Glomerular visceral epithelial cell (primary cell): ENCODE measurements around the gene AIFM1.

ENCODE experiments used
- DNase-seq: peaks from one replicate; pipeline ENCODE4 v3.0.0-alpha.2; 2016; ENCODE audit errors: extremely low spot score

Gene AIFM1

DNA sequence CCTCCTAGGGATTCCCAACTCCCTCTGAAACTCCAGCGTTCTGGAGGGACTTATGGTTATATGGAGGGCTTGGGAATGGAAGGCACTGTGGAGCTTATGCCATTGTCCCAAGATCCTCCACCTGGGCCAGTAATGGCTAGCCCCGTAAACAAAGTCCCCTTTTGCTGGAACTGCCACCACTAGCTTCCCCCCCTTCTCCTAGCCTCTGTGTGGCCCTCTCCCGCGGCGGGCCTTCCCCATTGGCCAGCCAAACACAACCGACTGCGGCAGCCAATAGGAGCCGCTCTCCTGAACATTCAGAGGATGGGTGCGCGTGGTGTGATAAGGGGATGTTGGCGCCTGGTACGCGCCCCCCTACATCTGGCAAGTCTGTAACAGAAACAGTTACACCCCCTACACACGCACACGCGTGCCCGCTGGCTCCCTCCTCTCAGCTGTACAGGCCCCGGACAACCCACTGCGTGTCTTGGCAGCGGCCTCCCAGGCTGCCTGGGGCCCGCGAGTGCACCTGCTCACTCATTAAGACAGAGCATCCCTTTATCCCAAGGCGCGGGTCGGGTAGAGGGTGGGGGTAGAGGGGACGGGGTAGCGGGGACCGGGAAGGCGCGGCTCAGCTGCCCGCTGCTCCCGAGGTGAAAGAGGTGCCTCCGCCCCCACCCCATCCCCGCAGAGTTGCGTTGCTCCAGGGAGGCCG lies 5.3 kb upstream of the AIFM1 start:
- DNase-seq, result no peak

DNA sequence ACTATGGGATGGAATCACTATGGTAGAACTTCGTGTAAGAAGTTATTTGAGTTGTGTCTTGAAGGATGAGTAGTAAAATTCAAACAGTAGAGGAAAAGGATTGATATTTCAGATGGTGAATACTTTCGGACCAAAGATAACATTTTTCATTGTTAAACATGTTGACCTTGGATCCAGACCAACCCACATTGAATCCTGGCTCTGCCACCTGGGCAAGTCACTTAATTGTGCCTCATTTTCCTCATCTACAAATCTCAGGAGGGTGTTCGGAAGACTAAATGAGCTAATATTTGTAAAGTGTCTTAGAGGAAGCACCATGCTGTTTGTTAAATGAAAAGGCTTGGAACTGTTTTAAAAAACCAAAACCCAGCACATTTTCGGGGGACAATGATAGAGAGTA lies 1.4 kb upstream of the AIFM1 start:
- no peak for DNase-seq

DNA sequence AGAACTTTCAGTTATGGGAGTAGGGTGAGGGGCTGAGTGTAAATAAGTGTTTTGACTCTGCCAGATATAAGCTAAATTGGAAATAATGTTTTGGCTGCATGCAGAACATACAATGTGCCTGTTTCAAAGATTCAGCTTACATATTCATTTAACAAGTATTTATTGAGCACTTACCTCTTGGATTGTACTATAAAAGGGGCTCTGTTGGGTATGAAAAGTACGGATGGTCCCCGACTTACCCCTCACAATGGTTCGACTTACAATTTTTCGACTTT lies 799 bp upstream of the AIFM1 start:
- DNase-seq, result no peak

DNA sequence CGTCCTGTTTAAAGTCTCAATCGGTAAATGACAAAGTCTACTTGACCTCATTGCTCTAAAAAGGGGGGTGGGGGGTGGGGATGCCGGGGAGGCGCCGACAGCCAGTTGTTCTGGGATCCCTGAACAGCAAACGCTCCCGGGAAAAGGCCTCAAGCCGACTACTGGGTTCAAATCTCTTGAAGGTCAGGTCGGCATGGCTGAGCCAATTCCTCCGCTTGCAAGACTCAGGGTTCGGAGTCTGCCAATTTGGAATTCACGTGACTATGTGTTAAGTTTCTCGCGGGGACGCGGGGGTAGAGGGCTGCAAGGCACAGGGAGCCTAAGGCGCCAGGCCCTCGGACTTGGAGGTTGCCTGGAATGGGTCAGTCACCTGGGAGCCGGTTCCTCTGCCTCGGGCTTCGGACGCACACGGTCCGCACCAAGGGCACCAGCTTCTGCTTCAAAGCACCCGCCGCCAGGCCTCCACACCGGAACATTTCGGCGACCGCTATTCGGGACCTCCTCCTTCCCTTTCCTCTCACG lies 399 bp downstream of the AIFM1 start:
- DNase-seq, result no peak

DNA sequence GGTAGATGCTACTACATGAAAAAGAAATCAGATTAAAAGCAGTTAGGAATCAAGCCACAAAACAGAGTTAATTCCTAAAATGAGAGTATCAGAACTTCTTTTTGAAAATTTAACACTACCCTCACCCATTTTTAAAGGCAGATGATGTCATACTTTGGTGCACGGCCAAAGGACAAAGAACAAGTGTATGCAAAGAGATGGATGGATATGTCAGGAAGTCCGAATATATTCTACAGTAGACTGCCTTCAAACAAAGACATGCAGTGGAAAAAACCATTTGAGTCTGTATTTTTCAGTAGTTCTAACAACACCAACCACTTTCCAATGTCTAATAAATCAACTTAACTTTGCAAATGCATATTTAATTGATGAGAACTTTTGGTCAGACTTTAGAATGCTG lies 2.2 kb downstream of the AIFM1 start:
- no peak for DNase-seq

DNA sequence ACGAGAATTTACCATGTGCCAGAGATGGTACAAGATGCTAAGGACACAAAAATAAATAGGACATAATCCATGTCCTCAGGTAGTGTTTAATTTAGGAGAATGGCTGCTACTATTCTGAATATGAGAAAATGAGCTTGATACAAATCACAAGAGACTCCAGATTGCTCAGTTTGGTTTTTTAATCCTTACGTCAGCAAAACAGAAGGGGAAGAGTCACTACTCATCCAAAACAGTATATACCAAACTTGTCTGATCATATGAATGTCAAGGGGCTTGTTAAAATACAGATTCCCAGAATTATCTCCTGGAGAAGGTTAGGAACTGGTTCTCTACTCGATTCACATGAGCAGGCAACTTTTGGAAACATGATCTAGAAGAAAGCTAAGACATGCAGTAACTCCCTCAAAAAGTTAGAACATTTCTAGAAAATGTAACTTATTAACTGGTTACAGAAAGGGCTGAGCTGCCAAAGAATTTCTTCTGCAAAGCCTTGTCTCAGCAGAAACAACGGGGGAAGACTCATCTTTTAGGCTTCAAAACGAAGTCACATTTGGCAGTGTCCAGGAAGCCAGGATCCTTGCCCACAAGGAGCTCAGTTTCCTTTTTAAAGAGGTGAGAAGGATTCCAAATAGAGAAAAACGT lies 3.4 kb downstream of the AIFM1 start:
- no peak for DNase-seq

DNA sequence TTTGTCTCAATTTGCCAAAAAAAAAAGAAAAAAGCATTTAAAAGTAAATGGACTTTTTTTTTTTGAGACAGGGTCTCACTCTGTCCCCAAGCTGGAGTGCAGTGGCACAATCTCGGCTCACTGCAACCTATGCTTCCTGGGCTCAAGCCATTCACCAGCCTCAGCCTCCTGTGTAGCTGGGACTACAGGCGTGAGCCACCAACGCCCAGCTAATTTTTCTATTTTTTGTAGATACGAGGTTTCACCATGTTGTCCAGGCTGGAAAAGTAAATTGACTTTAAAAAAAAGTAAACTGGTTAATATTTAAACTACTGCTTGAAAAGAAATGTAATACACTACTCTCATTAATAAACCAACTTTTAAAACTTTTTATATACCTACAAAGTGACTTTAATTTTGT lies 5.9 kb downstream of the AIFM1 start:
- DNase-seq, result no peak

DNA sequence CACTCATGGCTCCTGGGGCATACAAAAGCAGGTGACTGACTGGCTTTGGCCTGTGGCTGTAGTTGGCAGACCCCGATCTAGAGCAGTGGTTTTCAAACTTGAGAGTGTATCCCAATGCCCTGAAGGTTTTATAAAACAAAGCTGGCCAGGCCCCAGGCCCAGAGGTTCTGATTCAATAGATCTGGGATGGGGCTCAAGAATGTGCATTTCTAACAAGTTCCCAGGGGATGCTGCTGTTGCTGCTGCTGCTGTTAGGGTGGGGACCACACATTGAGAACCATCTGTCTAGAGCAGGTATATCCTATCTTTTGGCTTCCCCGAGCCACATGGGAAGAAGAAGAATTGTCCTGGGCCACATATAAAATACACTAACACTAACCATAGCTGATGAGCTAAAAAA lies 7.3 kb downstream of the AIFM1 start:
- DNase-seq, result no peak

DNA sequence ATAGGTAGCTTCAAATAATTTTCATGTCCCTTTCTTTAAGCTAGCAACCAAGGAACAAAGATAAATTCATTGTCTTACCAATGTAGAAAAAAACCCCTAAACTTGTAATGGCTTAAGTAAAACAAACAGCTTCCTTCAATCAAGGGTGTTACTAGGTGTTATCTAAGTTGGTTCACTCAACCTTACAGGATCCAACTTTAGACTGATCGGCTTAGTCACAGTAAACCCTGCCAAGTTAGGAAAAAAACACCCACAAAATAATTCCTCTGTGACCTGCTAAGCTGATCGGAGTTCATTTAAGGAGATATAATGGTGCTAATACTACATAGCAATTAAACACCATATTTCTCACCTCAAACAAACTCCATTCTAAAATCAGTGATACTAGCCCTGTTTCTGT lies 10.1 kb downstream of the AIFM1 start:
- DNase-seq, result peak; percentile 13

DNA sequence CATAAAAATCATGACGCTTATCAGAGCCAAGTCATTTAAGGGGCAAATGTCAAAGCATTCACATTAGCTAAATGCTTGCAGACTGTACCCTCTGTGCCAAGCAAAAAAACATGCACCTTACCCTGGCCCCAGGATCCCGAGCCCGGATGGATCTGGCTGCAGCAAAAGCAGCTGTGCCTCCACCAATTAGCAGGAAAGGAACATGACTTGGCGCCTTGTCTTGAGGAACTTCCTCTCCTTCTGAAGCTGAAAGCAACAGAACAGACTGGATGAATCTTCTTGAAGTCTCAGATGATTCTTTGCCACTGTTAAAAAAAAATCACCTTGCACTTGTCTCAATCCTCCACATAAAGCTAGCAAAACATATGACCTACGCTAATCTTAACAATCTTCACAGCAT lies 18.0 kb downstream of the AIFM1 start:
- no peak for DNase-seq

DNA sequence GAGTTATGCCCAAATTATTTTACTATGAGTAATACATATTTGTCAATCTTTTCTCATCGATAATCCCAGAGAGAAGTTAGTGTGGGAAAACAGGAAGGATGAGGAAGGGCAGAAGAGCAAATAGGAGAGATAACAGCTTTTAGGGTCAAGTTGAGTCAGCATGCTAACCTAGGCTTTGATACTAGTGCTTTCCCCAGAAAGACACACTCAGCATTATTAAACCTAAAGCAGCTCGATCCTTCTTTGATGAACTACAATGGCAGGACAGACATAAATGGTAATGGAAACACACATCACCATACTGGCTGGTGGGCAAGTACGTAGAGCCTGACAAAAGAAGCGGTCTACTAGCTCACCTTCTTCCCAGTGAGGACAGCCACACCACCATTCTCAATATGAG lies 20.5 kb downstream of the AIFM1 start:
- DNase-seq, result no peak

DNA sequence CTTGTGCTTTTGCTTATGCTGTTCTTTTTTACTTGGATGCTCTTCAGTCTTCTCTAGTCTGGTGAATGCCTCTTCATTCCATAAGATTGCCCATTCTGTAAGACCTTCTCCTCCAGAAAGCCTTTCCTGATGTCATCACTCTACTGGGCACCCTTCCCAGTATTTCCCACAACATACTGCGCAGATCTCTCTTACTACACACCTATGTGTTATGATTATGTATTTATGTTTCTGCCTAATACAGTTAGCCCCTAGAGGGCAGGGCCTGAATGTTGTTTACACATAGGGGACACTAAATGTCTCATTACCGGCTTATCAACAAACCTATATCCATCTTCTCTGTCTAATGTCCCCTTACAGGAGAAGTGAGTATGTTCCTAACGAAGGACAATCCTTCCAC lies 21.1 kb downstream of the AIFM1 start:
- DNase-seq, result no peak

DNA sequence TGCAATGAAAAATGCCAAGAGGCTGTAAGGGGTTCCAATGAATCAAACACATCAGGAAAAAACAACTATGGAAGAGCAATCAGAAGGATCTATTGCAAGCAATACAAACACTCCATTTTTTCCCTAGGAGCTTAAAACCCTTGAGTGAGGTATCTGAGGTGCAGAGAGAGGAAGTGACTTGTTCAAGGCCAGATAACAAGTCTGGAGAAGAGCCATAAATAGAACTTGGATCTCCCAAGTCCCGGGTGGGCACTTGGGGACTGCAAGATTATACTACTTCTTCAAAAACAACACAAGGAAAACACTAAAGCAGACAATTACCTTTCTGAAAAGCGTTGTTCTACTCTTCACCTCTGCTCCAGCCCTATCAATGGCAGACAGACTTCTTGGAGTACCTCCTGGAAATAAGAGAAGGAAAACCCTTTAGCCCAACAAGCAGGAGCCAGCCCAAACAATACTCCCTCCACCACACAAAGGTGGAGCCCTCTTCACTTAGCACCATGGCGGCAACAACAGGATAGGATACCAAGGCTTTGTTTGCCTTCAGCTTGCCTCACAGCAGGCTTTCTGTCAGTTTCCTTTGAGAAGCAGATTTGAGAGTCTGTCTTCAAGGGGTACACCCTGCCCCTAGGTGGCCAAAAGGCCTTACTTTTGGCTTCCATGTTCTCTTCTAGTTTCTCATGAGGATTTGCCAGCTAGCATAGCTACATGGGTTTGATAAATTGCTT lies 26.0 kb downstream of the AIFM1 start:
- no peak for DNase-seq

DNA sequence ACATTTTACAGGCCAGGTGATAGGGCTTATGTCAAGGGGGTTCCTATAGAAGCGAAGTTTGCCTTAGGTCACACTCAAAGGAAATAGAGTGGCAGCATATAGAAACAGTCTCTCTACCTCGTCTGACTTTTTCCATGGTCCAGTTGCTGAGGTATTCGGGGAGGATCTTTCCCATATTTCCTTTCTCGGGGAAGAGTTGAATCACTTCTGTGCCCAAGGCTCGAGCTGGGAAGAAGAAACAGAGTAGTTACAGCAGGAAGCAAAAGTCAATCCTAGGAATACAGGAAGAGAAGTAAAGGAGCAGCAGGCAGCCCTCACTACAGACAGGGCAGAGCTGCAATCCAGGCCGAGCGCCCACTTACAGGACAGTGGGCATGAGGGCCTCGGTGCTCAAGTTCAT lies 28.7 kb downstream of the AIFM1 start:
- no peak for DNase-seq

DNA sequence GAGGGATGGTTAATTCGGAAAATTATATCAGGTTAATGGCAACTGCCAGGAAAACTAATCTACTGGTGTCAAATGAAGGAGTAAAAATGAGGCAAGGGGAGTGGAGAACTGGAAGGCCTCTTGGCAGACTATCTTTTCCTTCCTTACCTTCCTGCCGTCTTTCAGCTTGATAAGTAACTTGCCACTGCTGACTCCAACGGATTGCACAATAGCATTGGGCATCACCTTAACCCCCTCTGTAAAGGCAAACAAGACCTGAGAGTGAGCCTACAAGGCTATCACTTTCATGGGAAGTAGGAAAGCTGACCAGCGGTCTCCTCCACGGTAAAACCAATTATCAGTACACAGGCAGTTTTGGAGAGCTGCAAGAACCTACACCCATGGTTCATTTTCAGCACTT lies 29.1 kb downstream of the AIFM1 start:
- DNase-seq, result no peak

DNA sequence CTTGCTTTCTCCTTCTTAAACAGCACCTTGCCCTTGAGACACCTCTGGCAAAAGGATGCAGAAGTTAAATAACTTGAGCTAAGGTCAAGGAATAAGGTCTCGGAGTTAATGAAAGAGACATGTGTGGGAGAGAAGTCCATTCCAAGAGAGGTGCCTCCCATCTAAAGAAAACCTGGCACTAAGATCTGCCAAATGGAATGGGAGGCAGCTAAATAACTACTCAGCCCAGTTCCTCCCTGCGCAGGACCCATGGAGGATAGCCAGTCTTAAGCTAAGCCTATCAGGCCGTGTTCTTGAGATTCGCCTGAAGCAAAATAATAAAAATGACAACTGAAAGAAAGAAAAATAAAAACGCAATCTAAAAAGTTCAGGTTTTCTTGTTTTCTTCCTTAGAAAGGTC lies 34.7 kb downstream of the AIFM1 start:
- no peak for DNase-seq

DNA sequence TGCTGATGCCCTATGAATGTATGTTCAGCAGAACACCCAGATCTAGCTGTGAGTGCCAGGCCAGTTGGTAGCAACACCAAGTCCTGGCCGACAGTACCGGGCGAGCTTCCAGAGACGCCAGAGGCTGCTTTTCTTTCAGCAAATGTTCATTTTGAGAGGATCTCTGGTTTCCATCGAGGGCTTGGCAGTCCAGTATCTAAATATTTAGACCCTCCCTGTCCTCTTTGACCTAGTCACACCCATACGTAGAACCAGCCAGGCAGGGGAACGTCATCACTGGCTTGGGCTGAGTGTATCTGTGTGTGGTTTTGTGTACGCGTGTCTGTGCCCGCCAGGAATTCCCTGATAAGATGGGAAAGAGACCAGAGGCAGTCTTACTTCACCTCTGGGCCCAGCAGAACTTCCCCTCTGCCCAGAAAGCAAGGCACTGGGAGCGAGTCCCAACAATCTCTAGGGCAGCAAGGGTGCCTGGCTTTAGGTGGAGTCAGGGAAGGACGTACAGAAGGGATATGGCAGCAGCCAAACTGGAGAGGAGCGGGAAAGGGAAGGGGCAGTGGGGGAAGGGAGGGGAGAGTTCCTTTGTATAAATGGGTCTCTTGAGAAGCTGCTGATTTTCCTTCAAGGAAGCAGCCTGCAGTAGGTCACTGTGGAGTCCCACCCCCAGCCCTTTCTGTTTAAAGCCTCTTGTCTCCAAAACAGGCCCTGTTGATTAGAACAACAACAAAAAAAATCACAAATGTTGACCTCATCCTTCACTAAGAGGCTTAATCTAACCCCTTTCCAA lies 40.4 kb downstream of the AIFM1 start:
- DNase-seq, result no peak

DNA sequence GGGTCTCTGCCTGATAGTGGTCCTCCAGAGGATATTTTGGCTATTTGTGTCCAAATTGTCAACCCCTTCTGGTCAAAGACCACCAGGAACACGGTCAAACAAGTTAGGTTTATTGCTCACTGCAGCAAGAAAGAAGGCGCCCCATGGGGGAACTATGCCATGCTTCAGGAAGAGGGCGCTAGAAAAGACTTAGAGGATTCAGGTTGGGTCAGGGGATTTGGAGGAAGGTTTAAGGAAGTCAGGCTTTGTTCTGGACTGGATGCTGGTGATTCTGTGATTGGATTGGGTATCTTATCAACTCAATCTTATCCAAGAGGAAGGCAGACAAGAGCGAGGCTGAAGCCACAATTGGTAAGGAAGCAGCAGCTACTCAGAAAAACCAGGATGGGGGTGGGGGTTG lies 41.1 kb downstream of the AIFM1 start:
- no peak for DNase-seq

DNA sequence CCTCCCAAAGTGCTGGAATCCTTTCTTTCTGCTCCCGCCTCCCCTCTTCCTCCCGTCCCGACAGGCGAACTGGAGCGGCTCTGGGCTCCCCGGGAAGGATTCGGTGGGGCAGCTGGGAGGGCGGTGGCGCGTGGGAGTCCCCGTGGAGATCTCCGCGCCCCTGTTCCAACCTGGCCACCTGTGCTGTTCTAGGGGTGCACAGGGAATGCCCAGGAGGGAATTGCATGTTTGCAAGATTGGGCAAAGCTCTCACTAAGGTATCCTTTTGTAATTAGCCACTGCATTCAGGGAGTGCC lies 44.2 kb downstream of the AIFM1 start:
- DNase-seq, result no peak

DNA sequence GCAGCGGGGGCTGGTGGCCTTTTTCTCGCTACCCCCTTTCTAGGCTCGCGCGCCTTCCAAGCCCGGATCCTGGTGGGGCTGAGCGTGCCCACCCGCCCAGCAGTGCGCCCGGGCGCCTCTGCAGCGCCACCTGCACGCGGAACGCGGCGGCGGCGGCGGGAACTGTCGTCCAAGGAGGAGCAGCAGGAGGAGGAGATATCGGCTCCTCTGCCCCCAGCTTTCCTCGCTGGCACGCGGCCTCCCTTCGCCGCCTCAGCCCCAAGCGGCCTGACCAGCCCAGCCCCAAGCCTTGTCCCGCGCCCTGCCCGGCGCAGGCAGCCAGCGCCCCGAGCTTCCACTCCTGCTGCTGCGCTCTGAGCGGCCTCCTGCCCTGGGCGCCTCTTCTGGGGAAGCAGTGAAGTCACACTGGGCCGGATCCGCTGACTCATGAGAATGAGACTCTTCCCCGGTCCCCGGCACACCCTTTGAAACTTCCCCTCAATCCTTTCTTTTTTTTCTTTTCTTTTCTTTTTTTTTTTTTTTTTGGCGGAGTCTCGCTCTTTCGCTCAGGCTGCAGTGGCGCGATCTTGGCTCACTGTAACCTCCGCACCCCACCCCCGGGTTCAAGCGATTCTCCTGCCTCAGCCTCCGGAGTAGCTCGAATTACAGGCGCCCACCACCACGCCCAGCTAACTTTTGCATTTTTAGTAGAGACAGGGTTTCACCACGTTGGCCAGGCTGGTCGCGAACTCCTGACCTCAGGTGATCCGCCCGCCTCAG lies 44.7 kb downstream of the AIFM1 start:
- peak; percentile 70 for DNase-seq

DNA sequence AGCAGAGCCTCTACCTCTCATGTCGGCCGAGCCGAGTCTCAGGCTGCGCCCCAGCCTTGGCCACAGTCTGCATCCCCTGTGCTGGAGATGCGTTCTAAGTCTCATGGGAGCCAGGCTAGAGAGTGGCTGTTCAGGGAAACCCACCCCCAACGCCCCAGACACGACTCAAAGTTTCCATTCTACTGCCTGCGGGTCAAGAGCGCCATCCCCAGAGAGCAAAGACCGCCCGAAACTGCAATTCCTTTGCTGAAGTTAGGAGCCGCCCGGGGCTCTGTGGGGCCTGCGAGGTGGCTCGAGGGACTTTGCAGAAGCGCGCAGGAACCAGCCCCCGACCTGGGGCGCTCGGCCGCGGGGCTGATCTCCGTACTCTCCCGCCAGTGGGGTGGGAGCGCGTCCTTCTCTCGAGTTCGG lies 45.3 kb downstream of the AIFM1 start:
- no peak for DNase-seq

DNA sequence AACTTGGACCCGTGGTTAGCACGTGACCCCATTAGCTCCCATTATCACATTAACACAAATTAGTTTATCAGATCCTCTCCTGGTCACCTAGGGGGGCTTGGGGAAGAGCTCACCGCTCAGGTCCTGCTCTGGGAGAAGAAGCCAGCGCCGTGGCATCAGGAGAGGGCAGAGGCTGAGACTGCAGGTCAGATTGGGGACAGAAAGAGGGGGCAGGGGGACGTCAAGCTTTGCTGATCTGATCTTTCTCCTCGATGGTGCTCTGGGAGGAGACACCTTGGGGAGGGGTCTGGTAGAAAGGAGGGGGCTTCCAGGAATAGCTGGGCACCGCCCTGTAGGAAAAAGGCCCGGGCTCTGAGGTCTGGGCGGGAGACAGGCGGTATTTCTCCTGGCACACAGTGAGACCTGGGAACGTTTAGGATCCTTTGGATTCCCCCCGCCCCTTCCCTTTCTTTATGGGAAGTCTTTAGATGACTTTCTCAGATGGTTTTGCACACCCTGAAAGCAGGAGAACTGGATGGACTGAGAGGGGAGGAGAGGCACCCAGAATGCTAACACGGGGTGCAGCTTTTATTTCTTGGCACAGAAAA lies 46.2 kb downstream of the AIFM1 start:
- DNase-seq, result no peak
